ENCODE results near the gene DSTYK. TPM values are rescaled to one million over a fixed set of nuclear protein-coding genes. Genes with fewer than 3 reads are reported as not detected.

DSTYK gene
- total RNA-seq, 4 donors from 2014 or later, result 7.9 to 26.9 (median 14.4) TPM

DNA sequence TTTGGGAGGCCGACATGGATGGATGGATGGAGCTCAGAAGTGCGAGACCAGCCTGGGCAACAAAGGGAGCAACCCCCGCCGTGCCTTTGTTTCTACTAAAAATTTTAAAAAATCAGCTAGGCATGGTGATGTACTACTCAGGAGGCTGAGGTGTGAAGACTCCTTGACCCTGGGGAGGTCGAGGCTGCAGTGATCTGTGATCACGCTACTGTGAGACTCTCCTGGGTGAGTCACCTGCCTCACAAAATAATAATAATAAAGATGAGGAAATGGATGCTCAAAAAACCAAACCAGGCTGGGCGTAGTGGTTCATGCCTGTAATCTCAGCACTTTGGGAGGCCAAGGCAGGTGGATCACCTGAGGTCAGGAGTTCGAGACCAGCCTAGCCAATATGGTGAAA is 19.2 kb downstream of the DSTYK start:
- intact Hi-C loops (cut with DNase I; ENCODE audit: low total_unique reads), result no loop called here

DNA sequence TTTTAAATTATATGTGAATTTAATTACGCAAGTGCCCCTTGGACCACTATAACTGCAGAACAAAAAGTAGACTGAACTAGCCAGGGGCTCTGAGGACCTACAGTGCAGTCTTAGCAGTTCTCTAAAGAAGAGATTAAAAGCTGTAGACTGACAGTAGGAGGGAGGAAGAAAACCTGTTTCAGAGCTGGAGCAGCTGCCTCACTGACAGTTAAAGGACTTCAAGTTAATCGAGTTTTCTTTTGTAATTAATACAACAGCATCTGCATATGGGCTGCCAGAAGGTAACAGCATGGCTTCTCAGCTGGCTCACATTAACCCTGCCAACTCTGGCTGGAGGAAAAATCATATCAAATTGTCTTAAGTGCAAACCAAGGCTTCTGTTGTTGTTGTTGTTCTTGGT is 19.9 kb downstream of the DSTYK start:
- H3K27ac ChIP-seq, result peak overlapping the region in 1 of 2 donors; percentile 18
- intact Hi-C loops (cut with DNase I; ENCODE audit: low total_unique reads), result no loop called here
- DNase-seq, result no peak
- no peaks in the 10 kb centered on the region for H3K9me3 ChIP-seq
- H3K27me3 ChIP-seq, result no peaks in the 10 kb centered on the region
- TF ChIP-seq POLR2A (IDR thresholded peaks at IDR 0.05), result no peak
- TF ChIP-seq, protein P1, sequence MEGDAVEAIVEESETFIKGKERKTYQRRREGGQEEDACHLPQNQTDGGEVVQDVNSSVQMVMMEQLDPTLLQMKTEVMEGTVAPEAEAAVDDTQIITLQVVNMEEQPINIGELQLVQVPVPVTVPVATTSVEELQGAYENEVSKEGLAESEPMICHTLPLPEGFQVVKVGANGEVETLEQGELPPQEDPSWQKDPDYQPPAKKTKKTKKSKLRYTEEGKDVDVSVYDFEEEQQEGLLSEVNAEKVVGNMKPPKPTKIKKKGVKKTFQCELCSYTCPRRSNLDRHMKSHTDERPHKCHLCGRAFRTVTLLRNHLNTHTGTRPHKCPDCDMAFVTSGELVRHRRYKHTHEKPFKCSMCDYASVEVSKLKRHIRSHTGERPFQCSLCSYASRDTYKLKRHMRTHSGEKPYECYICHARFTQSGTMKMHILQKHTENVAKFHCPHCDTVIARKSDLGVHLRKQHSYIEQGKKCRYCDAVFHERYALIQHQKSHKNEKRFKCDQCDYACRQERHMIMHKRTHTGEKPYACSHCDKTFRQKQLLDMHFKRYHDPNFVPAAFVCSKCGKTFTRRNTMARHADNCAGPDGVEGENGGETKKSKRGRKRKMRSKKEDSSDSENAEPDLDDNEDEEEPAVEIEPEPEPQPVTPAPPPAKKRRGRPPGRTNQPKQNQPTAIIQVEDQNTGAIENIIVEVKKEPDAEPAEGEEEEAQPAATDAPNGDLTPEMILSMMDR (IDR thresholded peaks at IDR 0.05), result no peak
- peaks cover 0 to 4% of the 10 kb centered on the region in 2 donors for H3K4me1 ChIP-seq
- H3K36me3 ChIP-seq, result no peaks in the 10 kb centered on the region
- no peak overlapping the region for H3K4me3 ChIP-seq

More for the DNA sequence above, 19.2 kb downstream of the DSTYK start:
- TF ChIP-seq POLR2A (IDR thresholded peaks at IDR 0.05), result no peak
- TF ChIP-seq, protein P1 (IDR thresholded peaks at IDR 0.05), result no peak
- Histone ChIP-seq H3K27ac (no peak overlapping the region), H3K36me3 (no peaks in the 10 kb centered on the region), H3K9me3 (no peaks in the 10 kb centered on the region), H3K4me1 (peaks cover 0 to 4% of the 10 kb centered on the region in 2 donors), H3K4me3 (no peak overlapping the region), H3K27me3 (no peaks in the 10 kb centered on the region)
- no peak for DNase-seq

DNA sequence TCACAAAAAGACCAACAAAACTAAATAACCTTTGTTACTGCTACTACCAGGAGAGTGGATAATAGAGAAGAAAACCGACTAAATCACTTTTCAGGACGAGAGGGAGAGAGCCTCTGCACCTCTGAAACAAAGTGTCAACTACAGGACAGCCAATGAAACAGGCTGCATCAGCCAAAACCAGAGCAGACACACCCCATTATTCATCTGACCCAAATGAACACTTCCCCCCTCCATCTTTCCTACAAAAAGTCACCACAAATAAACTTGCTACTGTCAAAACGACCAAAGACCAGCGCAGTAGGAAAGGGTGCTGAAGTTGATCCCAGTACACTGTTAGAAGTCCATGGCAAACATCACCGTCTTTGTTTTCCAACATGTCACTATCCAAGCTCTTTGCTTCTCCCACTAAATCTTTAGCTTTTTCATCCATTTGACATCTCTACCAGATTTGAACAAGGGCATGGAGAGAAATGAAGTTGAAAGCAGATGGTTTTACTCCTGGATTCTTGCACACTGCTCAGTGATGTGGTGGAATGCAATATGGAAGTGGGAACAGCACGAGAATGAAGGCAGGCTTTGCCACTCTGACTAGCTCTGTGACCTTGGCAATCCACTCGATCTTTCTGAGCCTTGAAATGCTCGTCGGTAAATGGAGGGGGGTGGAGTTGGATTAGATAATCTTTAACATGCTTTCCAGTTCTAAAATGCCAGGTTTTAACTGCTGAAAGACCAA is 20.5 kb downstream of the DSTYK start:
- H3K36me3 ChIP-seq, result no peaks in the 10 kb centered on the region
- no peak for TF ChIP-seq POLR2A (IDR thresholded peaks at IDR 0.05)
- TF ChIP-seq, protein P1 (IDR thresholded peaks at IDR 0.05), result no peak
- H3K27ac ChIP-seq, result peak overlapping the region in 1 of 2 donors; percentile 18
- no peaks in the 10 kb centered on the region for H3K9me3 ChIP-seq
- H3K27me3 ChIP-seq, result no peaks in the 10 kb centered on the region
- H3K4me3 ChIP-seq, result no peak overlapping the region
- intact Hi-C loops (cut with DNase I; ENCODE audit: low total_unique reads), result no loop called here
- DNase-seq, result no peak
- H3K4me1 ChIP-seq, result no peaks in the 10 kb centered on the region

DNA sequence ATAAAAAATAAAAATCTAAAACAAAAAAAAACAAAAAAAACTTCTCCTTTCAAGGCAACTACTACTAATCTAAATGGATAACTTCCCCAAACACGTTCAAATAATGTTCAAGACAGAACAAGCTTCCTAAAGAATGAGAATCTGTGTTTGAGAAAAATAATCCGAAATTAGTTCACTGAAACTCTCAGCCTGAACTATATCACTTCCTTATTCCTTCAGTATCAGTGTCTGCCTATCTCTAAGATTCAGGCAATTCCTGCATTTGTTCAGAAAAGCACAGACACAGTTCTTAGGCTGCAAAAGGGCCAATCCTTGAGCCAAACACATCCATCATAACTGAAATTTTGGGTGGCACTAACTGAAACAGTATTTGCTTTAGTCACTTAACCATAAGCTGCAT is 22.4 kb downstream of the DSTYK start:
- DNase-seq, result no peak
- H3K27ac ChIP-seq, result no peak overlapping the region
- H3K27me3 ChIP-seq, result no peaks in the 10 kb centered on the region
- H3K36me3 ChIP-seq, result no peaks in the 10 kb centered on the region
- H3K4me1 ChIP-seq, result no peaks in the 10 kb centered on the region
- intact Hi-C loops (cut with DNase I; ENCODE audit: low total_unique reads), result no loop called here
- no peak overlapping the region for H3K4me3 ChIP-seq
- TF ChIP-seq, protein P1 (IDR thresholded peaks at IDR 0.05), result no peak
- TF ChIP-seq POLR2A (IDR thresholded peaks at IDR 0.05), result no peak
- H3K9me3 ChIP-seq, result no peaks in the 10 kb centered on the region

DNA sequence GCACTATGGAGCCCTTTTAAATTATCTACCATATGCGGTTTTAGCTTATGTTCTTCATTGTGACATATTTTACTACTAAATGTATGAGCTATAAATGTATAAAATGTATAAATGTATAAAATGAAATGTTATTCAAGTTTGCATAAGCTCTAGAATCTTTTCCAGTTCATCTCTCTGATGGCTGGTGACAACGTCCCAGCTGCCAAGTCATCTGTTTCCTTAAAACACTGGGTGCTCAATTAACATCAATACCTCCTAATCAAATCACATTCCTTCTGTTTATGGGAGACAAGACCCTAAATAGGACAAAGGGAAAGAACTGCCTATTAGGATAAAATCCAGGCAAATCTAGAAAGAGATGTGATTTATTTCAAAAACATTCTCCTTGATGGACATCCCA is 22.9 kb downstream of the DSTYK start:
- Histone ChIP-seq H3K4me1 (no peaks in the 10 kb centered on the region), H3K36me3 (no peaks in the 10 kb centered on the region), H3K9me3 (no peaks in the 10 kb centered on the region), H3K27ac (no peak overlapping the region), H3K4me3 (no peak overlapping the region), H3K27me3 (no peaks in the 10 kb centered on the region)
- intact Hi-C loops (cut with DNase I; ENCODE audit: low total_unique reads), result no loop called here
- TF ChIP-seq POLR2A (IDR thresholded peaks at IDR 0.05), result no peak
- TF ChIP-seq, protein P1 (IDR thresholded peaks at IDR 0.05), result no peak
- DNase-seq, result no peak

All from uterus (tissue), 4 donors.